CD4-positive, alpha-beta memory T cell (primary cell): ENCODE results near the gene TMSB15A. TPM values are rescaled to one million over a fixed set of nuclear protein-coding genes. Genes with fewer than 3 reads are reported as not detected.

ENCODE experiments used
- polyA plus RNA-seq, 2 donors: library from polyadenylated mRNA; unstranded; fragments of 300-500 nt; fragmentation: Illumina TruSeq; gene quantifications; one replicate each; pipeline ENCODE4 v1.2.3, GENCODE V29; 2021
- total RNA-seq, 2 experiments: library from RNA; stranded (reverse); gene quantifications; one replicate each; pipeline ENCODE4 v1.2.3, GENCODE V29; 2021

Gene TMSB15A
- total and polyA plus RNA-seq, 4 experiments from 2014 or later: not detected

Other genes starting within 250 kb of the TMSB15A start
- not detected for gene NXF2B, start 76.7 kb downstream of the TMSB15A start, total RNA-seq
- gene NXF2B, start 76.7 kb downstream of the TMSB15A start, polyA plus RNA-seq: not detected
- not detected for gene TCP11X2, start 44.9 kb downstream of the TMSB15A start, total RNA-seq
- not detected for gene TCP11X2, start 44.9 kb downstream of the TMSB15A start, polyA plus RNA-seq
- 10 to 100 TPM; 10.1 to 12.2 TPM for gene ARMCX5, start 82.8 kb upstream of the TMSB15A start, total RNA-seq
- 10 to 100 TPM; 10.3 to 11.6 TPM for gene ARMCX5, start 82.8 kb upstream of the TMSB15A start, polyA plus RNA-seq
- 10 to 100 TPM; 51.4 to 51.7 TPM for gene GPRASP1, start 134.7 kb upstream of the TMSB15A start, total RNA-seq
- 1 to 10 TPM; 1.9 to 9.2 TPM for gene GPRASP1, start 134.7 kb upstream of the TMSB15A start, polyA plus RNA-seq
- 1 to 10 TPM; 2.2 to 3.2 TPM for gene GPRASP2, start 195.7 kb upstream of the TMSB15A start, total RNA-seq
- 1 to 10 TPM; 1.6 to 1.8 TPM for gene GPRASP2, start 195.7 kb upstream of the TMSB15A start, polyA plus RNA-seq
- gene GPRASP3, start 204.0 kb upstream of the TMSB15A start, total RNA-seq: 1 to 10 TPM; 2.4 to 3.5 TPM
- 1 to 10 TPM in 1 of 2 donors, under 1 TPM in 1; 0.63 to 1.1 TPM for gene GPRASP3, start 204.0 kb upstream of the TMSB15A start, polyA plus RNA-seq